ENCODE measurements around the gene FMN1.
A peak's percentile ranks its signal among the peaks of the same experiment; 100 is the strongest.

The FMN1 gene

DNA sequence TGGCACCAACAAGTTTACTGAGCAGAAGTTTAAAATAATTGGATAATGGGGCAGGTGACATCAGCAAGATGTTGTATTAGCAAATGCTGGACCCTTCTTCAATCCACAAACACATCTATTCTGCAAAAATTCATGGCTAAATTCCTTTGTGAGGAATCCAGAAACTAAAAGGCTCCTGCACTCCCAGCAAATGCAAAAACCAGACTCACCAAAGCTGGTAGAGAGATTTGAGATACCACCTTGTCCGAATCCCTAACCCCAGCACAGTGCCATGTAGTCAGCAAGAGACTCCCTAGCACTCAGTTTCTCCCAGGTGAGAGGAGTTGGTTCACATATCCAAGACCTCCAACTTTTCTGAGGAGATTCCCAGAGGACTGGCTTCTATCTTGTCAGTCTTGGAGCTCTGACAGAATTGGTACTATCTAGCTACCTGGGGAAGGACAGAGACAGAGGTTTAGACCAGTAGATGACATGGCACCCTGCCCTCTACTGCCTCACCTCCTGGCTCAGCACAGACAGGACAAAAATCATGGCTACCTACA, 454.9 kb downstream of the FMN1 start:
- DNase-seq: no peak

DNA sequence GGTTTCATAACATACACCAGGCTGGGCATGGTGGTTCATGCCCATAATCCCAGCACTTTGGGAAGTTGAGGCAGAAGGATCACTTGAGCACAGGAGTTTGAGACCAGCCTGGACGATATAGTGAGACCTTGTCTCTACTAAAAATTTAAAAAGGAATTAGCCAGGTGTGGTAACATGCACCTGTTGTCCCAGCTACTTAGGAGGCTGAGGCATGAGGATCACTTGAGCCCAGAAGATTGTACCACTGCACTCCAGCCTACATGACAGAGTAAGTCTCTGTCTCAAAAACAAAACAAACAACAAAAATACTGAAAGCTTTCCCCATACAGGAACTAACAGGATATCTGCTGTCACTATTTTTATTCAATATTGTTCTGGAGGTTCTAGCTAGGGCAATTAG, 455.8 kb downstream of the FMN1 start:
- DNase-seq: no peak

DNA sequence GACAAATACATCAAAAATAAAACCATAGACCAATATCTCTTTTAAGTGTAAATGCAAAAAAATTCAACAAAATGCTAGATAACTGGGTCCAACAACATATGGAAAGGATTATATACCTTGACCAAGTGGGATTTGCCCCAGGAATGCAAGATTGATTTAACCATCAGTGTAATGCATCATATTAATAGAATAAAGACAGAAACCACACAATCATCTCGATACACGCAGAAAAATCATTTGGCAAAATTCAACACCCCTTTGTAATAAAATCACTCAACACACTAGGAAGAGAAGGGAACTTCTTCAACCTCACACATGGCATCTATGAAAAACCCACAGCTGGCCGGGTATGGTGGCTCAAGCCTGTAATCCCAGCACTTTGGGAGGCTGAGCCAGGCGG, 457.2 kb downstream of the FMN1 start:
- DNase-seq: no peak

DNA sequence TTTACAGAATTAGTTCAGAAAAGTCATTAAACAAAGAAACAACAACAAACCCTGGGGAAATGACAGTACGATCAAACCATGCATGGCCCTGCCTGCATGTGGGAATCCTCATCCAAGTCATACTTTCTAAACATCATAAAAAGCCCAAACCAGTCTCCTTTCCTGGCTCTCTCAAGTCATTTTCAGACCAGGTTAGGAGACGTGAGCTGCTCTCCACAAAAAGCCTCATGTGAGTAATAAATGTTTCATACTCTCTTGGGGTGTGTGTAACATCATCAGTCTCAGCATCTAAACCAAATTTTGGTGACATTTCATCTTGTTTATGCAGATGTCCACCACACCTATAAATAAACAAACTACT, 457.8 kb downstream of the FMN1 start:
- DNase-seq: no peak

DNA sequence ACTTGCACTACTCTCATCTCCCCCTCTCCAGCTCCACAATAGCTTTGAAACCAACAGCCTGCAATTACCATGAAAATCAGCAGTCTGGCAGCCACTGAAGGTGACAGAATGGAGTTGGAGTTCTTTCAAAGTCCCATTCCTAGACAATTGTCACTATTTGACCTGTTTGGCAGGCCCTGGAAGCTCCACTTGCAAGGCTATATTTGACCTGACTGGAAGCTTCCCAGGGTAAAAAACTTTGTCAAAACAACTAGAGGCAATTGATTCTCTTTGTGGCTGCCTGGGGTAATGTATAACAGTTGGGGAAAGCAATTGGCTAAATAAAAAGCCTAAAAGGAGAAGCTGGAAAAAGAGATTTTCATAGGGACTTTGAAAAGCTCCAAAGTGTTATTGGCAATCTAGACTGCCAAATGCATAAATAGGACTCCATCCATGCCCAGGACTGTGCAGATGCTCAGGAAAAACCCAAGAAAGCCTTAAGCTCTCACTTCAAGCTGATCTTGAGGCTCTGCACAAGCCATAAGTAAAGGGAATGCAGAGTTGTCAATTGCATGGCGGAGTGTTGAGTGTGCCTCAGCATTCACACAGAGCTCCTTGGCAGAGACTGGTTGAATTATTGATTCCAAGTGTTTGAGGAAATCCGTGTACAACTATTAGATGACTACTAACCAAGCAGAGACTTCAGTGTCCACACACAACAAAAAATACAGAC, 458.4 kb downstream of the FMN1 start:
- DNase-seq: no peak

- DNase-seq: no peak
These were observed 461.2 kb downstream of the FMN1 start for GRCh38 chr15:32733281-32733680.

- no peak for DNase-seq
These were observed 461.8 kb downstream of the FMN1 start for GRCh38 chr15:32732574-32733157.

GRCh38 chr15:32730677-32731654, 463.5 kb downstream of the FMN1 start:
- DNase-seq: peak; percentile 79 to 86

DNA sequence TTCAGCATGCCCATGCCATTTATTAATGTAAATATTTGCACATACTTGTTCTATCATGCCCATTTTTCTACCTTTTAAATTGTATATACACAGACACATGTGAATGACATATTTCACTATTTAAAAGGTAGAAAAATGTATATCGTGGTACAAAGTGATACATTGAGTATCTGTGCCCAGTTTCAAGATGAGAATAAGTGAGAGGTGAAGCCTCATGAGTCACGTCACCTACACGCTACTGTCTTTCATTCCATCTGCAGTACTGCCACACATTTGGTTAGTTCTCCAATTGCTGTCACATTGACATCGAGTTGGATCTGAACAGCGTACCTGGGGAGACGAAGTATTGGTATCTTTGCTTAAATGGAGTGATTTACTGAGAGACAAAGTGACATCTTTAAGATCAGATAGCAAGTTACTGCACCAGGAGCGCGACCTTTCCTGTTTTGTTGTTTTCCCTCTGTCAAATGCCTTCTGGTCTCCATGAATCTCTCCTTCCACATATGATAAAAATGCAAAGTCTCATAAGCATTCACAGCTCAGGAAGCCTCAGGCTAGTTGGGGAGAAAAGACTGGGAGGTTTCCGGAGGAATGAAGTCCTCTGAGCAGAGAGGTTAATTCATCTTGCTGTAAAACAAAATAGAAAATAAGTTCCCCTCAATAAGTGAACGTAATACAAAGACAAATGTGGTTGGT, 464.7 kb downstream of the FMN1 start:
- no peak for DNase-seq

DNA sequence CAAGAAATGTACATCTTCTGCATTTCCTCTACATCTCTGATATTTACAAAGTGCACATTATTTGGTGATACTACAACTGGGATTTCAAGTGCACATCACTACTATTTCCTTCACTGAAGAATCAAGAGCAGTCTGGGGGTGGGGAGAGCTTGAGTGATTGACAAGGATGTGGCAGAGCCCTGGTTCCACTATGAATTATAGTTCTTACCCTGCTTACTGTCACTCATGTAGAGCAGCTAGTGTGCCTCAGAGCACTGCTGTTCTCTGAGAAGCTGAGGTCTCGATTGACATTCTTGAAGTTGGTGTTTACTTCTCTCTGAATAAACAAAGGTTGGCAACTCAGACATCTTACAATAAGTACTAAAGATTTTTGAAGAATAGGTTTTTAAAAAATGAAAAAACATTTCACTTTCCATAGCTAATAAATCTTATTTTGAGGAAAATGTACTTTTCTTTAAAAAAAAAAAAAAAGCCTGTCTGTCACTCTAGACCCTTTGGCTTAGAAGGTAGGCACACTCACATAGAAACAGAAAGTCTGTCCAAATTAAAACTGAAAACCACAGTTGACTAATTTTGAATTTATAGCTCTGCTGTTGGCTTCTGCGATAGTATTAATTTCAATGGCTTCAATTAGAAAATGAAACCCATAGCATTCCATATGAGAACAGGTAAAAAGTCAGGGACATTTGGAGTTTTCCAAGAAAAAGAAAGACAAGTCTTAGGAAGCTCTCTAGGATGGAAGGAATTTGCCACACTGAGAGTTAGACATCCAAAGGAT, 471.2 kb downstream of the FMN1 start:
- no peak for DNase-seq

DNA sequence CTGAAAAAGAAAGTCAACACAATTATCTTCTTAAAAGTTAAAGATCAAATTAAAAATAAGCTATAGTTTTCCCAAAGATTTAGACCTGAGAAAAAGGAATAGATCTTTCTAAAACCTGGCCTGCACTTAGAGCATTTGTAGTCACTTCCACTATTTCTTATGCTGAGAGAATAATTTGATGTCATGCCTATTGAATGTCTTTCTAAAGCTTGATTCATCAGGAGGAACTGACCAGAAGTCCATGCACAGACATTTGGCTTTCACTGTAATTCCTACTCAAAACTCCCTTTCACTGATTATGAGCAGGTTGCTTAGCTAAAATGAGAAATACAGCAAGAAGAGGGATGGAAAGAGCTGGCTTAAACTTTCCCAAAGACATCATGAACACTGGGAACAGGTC, 472.4 kb downstream of the FMN1 start:
- DNase-seq: no peak

GRCh38 chr15:32721596-32721995, 472.9 kb downstream of the FMN1 start:
- no peak for DNase-seq

- no peak for DNase-seq
These were observed 475.4 kb downstream of the FMN1 start for GRCh38 chr15:32718821-32719716.

GRCh38 chr15:32718227-32718820, 476.2 kb downstream of the FMN1 start:
- DNase-seq: no peak

GRCh38 chr15:32717426-32718226, 476.9 kb downstream of the FMN1 start, which contains the start of gene GREM1:
Gene GREM1 (plus strand): TSS chr15:32718004. CDS start chr15:32730691, 12,687 bp downstream.
- no peak for DNase-seq

- no peak for DNase-seq
These were observed 477.5 kb downstream of the FMN1 start for GRCh38 chr15:32716915-32717425.

GRCh38 chr15:32716216-32716914, 478.1 kb downstream of the FMN1 start:
- DNase-seq: no peak
